AG09319 (cell line): ENCODE results near the gene POLL.
"Not testable (repeated sequence)": the region's sequence is repeated elsewhere in the genome, so short reads cannot be mapped to it uniquely, and the experiment has no call there.

Source experiments
- DNase-seq: peaks from one replicate; pipeline ENCODE4 v3.0.0-alpha.2; 2010; ENCODE audit warnings: low read depth; ENCODE audit errors: extremely low read depth
- TF ChIP-seq, protein P1 (sequence below): IDR thresholded peaks from 2 replicates; pipeline ENCODE4 v1.5.1; 2011; ENCODE audit warnings: low read depth, mild to moderate bottlenecking, inconsistent platforms, low read length, moderate library complexity

POLL gene

DNA sequence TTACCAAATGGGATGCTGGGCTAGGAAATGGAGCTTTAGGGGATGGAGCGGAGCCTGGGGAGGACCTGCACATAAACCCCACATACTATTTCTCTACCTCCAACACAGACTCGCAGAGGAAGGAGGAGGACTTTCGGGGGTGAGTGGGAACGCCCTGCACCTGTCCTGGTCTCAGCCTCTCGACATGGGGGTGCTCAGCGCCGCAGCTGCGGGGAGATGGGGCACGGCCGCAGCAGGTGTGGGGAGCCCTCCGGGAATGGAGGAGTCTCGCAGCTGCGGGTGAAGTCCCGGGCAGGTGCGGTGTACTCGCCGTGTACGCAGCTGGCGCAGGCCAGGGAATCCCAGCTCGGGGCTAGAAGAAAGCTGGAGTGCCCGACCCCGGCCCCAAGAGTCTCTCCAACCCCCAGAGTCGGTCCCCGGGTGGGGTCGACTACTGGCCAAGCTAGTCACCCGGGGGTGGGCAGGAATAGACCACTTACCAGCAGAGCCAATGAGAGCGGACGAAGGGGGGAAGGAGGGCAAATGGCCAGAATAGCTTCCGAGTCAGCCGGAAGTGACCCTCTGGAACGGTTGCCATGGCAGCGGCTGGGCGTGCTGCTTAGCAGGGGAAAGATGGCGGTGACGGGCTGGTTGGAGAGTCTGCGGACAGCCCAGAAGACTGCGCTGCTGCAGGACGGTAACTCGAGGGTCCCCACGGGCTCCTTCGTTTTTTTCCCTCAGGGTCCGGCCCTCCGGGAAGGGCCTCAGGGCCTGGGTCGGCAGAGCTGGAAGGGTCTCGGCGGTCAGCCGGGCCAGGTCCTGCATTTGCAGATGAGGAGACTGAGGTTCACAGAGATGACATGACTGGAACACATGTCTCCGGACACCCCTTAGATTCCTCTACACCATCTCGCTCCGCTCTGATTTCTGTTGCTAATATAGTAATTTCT is at the start of gene POLL, which contains the start of gene DPCD:
Gene POLL (minus strand): TSS at position 533 of the 929 bp plus-strand sequence. CDS start 897 bp downstream, outside the sequence.
Gene DPCD (plus strand): TSS at position 597 of the 929 bp plus-strand sequence. CDS start 16 bp downstream, at position 613.
- TF ChIP-seq, protein P1, sequence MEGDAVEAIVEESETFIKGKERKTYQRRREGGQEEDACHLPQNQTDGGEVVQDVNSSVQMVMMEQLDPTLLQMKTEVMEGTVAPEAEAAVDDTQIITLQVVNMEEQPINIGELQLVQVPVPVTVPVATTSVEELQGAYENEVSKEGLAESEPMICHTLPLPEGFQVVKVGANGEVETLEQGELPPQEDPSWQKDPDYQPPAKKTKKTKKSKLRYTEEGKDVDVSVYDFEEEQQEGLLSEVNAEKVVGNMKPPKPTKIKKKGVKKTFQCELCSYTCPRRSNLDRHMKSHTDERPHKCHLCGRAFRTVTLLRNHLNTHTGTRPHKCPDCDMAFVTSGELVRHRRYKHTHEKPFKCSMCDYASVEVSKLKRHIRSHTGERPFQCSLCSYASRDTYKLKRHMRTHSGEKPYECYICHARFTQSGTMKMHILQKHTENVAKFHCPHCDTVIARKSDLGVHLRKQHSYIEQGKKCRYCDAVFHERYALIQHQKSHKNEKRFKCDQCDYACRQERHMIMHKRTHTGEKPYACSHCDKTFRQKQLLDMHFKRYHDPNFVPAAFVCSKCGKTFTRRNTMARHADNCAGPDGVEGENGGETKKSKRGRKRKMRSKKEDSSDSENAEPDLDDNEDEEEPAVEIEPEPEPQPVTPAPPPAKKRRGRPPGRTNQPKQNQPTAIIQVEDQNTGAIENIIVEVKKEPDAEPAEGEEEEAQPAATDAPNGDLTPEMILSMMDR = no peak
- peak; percentile 87 for DNase-seq

DNA sequence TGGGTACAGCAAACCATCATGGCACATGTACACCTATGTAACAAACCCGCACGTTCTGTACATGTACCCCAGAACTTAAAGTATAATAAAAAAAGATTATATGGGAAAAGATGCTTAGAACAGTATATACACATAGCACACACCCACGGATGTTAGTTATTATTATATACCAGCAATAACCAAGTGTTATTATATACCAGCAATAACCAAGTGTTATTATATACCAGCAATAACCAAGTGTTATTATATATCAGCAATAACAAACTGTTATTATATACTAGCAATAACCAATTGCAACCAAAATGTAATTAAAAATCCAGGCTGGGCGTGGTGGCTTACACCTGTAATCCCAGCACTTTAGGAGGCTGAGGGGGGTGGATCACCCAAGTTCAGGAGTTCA is 45.5 kb upstream of the POLL start:
- DNase-seq = not testable (repeated sequence)

DNA sequence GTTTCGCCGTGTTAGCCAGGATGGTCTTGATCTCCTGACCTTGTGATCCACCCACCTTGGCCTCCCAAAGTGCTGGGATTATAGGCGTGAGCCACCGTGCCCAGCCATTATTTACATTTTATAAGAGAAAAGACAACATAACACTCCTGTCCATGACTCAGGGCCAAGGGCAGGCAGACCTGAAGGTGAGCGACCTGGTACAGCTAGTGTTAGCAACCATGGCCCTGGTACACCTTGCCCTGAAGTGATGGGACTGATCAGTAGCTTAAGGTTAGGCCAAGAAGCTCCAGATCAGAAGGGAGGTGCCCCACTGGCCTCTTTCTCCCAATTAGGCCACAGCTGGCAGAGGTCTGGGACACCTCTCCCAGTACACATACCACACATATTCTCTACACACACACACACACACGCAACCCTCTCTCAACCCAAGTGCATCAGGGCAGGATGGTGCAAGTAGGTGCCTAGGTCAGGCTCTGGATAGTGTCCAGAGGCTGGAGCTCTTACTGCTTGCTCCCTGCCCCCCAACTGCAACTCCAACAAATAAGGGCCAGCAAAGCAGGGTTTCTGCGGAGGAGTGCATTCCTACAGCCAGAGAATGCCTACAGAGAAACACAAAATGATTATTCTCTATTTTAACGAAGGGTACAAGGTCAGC is 43.9 kb upstream of the POLL start:
- TF ChIP-seq, protein P1 = no peak
- no peak for DNase-seq

DNA sequence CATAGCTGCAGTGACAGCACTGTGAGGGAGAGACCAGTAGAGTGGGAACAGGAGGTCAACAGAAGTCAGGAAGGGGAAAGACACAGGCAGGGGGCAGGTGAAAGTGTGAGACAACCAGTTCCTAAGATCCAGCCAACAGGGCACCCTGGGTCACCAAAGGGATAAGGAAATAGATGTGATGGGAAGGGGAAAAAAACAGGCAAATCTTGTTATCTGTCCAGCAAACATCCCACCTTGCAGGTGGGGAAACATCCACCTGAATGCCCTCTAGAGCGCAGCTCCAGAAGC is 42.5 kb upstream of the POLL start:
- TF ChIP-seq, protein P1 = no peak
- DNase-seq = no peak

DNA sequence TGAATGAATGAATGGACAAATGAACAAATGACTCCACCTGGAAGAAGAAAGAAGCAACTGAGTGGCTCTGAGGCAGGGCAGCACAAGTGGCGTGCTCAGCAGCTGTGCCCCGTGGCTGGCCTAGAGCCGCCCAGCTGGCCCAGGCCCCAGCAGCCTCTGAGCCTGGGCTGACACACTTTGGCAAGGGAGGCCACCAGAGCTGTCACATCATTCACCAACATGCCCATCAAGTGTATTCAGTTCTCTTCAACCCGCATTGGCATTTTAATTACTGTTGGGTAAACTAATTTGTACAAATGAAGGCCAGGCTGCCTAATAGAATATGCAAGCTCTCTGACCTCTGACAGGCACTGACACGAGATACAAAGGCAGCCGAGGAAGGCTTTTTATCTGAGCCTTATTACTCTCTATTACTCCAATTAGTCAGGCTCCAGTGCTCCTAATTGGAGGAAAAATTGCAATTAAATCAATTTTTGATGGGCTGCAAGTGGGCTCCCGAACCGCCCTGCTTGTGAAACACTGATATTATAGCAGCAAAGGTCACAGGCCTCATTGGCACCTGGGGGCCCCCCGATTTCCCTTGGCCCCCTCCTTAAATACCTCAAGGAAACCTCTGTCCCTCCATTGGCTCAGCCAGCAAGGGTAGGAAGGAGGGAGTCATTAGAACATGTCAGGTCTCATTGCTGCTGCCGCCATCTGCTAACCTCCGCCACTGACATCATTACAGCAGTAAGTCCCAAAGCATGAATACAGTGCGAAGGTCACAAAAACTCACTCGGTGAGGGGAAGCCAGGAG is 42.0 kb upstream of the POLL start:
- TF ChIP-seq, protein P1 = no peak
- DNase-seq = no peak

DNA sequence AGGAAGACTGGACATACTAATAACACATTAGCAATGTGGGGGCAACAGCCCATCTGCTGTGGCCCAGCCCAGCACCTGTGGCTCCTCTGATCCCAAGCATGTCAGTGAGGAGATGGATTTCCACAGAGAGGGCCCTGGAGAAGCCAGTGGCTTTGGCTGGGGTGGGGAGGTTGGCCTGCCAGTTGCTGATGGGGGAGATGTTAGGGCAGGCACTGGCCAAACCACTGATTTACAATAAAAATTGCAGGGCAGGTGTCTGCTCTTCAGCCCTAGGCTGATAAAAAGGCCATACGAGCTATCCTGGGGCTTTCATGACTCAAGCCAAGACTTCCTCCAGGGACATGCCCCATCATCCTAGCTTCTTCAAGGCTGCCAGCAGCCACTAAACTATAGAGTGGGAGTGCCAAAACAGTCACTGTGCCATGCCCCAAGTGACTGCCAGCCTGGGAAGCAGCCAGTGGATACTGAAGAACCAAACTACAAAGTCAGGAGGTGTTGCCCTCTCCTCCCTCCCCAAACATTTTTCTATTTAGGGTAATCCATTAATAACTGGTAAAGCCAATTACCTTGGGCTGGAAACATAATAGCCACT is 37.9 kb upstream of the POLL start:
- no peak for DNase-seq
- TF ChIP-seq, protein P1 = no peak

DNA sequence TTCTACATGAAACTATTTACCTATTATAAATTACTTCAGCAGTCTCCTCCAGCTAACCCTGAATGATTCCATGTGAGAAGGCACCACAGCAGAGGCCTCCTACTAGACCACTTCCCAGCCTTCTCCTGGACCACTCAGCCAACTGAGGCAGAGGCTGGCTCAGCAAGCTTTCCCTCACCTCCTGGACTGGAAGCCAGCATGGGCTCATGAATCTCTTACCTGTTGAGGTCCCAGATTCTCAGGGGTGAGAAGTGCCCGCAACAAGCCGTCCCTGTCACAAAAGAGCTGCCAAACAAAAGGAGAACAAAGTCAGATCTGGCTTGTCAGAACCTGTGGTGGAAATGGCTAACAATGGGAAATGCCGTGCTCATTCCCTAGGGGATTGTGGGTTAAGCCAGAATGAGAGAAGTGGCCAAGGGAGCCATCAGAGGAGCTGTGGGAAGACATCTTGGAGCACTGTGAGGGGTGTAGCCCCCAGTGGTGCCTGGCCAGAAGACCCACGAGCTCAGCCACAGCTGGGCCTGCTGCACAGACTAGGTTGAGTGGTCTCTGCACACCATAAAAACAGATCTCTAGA is 36.6 kb upstream of the POLL start:
- no peak for DNase-seq
- TF ChIP-seq, protein P1 = no peak
